K562 (cell line): Measurements from ENCODE around the gene HMBS. TPM values are rescaled to one million over a fixed set of nuclear protein-coding genes. Genes with fewer than 3 reads are reported as not detected.

ENCODE experiments used
- BCOR ChIP-seq: fragments of 450-650 bp; IDR thresholded peaks from 2 replicates; pipeline ENCODE4 v1.6.1; 2016
- BRCA1 ChIP-seq, 2 experiments: fragments of 450-650 bp in 1 of 2; sonication (generic) in 1 of 2; formaldehyde crosslinking in 1 of 2; IDR thresholded peaks; 2 replicates each; pipeline versions ENCODE4 v1.5.0 to v1.6.1; 2017 to 2020; ENCODE audit warnings: mild to moderate bottlenecking in 1 of 2, missing genetic modification reagents in 1 of 2
- FOXP1 ChIP-seq: sonication (generic); formaldehyde crosslinking; IDR thresholded peaks from 2 replicates; pipeline ENCODE4 v1.8.0; 2022; ENCODE audit warnings: mild to moderate bottlenecking, missing genetic modification reagents
- GTF2E2 ChIP-seq: fragments of 200-800 bp; sonication (Bioruptor generic); IDR thresholded peaks from 2 replicates; pipeline ENCODE4 v1.6.1; 2016; ENCODE audit warnings: missing genetic modification characterization, missing compliant biosample characterization
- HCFC1 ChIP-seq: IDR thresholded peaks from 2 replicates; pipeline ENCODE4 v1.6.1; 2012; ENCODE audit warnings: low read depth, low read length, improper control_type of control experiment
- MEF2D ChIP-seq: conservative IDR thresholded peaks from 2 replicates; pipeline ENCODE4 v1.6.1; 2016; ENCODE audit warnings: low read depth, missing genetic modification characterization, missing compliant biosample characterization
- NR0B1 ChIP-seq: fragments of 450-650 bp; IDR thresholded peaks from one replicate; pipeline ENCODE4 v1.6.1; 2018; ENCODE audit warnings: mild to moderate bottlenecking, moderate library complexity; ENCODE audit not compliant: partially characterized antibody
- PML ChIP-seq: IDR thresholded peaks from 2 replicates; pipeline ENCODE4 v1.6.1; 2012; ENCODE audit warnings: low read length, inconsistent platforms
- RB1 ChIP-seq: fragments of 450-650 bp; IDR thresholded peaks from 2 replicates; pipeline ENCODE4 v1.6.1; 2017; ENCODE audit warnings: low read depth, mild to moderate bottlenecking
- SMARCB1 ChIP-seq: IDR thresholded peaks from 2 replicates; pipeline ENCODE4 v1.6.1; 2011; ENCODE audit warnings: improper control_type of control experiment, low read depth; ENCODE audit not compliant: insufficient read length
- YY1 ChIP-seq, 3 experiments: IDR thresholded peaks; 2 replicates each; pipeline ENCODE4 v1.6.1; 2011; ENCODE audit warnings: low read length in 2 of 3, mild to moderate bottlenecking in 2 of 3, moderate library complexity in 2 of 3, borderline replicate concordance in 1 of 3, control low read depth in 1 of 3, low read depth in 1 of 3; ENCODE audit not compliant: insufficient read depth in 3 of 3, insufficient replicate concordance in 2 of 3, control insufficient read depth in 1 of 3, insufficient read length in 1 of 3; ENCODE audit errors: extremely low read depth in 1 of 3
- ZBTB34 ChIP-seq: fragments of 250-450 bp; sonication (Bioruptor Pico); IDR thresholded peaks from 2 replicates; pipeline ENCODE4 v1.8.0; 2021; ENCODE audit warnings: mild to moderate bottlenecking, moderate library complexity
- ZNF133 ChIP-seq: fragments of 250-450 bp; sonication (Bioruptor Pico); IDR thresholded peaks from 2 replicates; pipeline ENCODE4 v1.4.0; 2020; ENCODE audit warnings: mild to moderate bottlenecking
- ZNF174 ChIP-seq: fragments of 250-450 bp; sonication (Bioruptor Pico); IDR thresholded peaks from 2 replicates; pipeline ENCODE4 v1.4.0; 2020; ENCODE audit warnings: mild to moderate bottlenecking
- ZNF274 ChIP-seq: IDR thresholded peaks from 2 replicates; pipeline ENCODE4 v1.6.1; 2011; ENCODE audit warnings: low read depth, mild to moderate bottlenecking, low read length, moderate library complexity, borderline replicate concordance
- ZNF583 ChIP-seq: fragments of 250-450 bp; sonication (Bioruptor Pico); IDR thresholded peaks from 2 replicates; pipeline ENCODE4 v1.4.0; 2020
- polyA plus RNA-seq, 8 experiments: library from polyadenylated mRNA; depleted of rRNA in 4 of 8; stranded (reverse) in 5 of 8; unstranded in 3 of 8; fragments of >200 nt; fragmentation: Nextera tagmentation in 2 of 8; fragmentation: Illumina TruSeq in 1 of 8; extraction: Ambion mirVana in 2 of 8; extraction: Trizol in 1 of 8; gene quantifications; 2 replicates each; pipeline versions ENCODE4 v1.2.1 to v1.2.3, GENCODE V29; 2011 to 2014; ENCODE audit warnings: inconsistent platforms in 1 of 8, missing spikeins in 1 of 8
- total RNA-seq, 7 experiments: library from RNA; depleted of rRNA in 6 of 7; stranded (reverse); fragments of >200 nt in 6 of 7; fragmentation: Illumina TruSeq in 2 of 7; extraction: Trizol in 2 of 7; gene quantifications; 2 replicates each; pipeline versions ENCODE4 v1.2.1 to v1.2.3, GENCODE V29; 2011 to 2021; ENCODE audit warnings: low replicate concordance in 1 of 7
- TF ChIP-seq, protein P1 (sequence below), 2 experiments: fragments of 450-650 bp in 1 of 2; sonication (generic) in 1 of 2; formaldehyde crosslinking; conservative IDR thresholded peaks; 2 replicates each; pipeline versions ENCODE4 v1.4.0 to v1.8.1; 2020 to 2022; ENCODE audit warnings: mild to moderate bottlenecking in 1 of 2, missing genetic modification reagents in 1 of 2
- TF ChIP-seq, protein P2 (sequence below), 2 experiments: fragments of 450-650 bp; IDR thresholded peaks; 2 replicates each; pipeline ENCODE4 v1.6.1; 2018; ENCODE audit warnings: mild to moderate bottlenecking in 2 of 2, low read depth in 1 of 2; ENCODE audit not compliant: partially characterized antibody in 2 of 2
- TF ChIP-seq, protein P3 (sequence below): fragments of 250-450 bp; sonication (Bioruptor Pico); IDR thresholded peaks from 2 replicates; pipeline ENCODE4 v1.8.0; 2021; ENCODE audit warnings: moderate library complexity, mild to moderate bottlenecking, inconsistent platforms

HMBS gene
- total and polyA plus RNA-seq, 9 of the 15 experiments (the other 6 are each of a cell fraction or from before 2014, with no cell fraction given), result 56.9 to 385 (median 286) TPM

DNA sequence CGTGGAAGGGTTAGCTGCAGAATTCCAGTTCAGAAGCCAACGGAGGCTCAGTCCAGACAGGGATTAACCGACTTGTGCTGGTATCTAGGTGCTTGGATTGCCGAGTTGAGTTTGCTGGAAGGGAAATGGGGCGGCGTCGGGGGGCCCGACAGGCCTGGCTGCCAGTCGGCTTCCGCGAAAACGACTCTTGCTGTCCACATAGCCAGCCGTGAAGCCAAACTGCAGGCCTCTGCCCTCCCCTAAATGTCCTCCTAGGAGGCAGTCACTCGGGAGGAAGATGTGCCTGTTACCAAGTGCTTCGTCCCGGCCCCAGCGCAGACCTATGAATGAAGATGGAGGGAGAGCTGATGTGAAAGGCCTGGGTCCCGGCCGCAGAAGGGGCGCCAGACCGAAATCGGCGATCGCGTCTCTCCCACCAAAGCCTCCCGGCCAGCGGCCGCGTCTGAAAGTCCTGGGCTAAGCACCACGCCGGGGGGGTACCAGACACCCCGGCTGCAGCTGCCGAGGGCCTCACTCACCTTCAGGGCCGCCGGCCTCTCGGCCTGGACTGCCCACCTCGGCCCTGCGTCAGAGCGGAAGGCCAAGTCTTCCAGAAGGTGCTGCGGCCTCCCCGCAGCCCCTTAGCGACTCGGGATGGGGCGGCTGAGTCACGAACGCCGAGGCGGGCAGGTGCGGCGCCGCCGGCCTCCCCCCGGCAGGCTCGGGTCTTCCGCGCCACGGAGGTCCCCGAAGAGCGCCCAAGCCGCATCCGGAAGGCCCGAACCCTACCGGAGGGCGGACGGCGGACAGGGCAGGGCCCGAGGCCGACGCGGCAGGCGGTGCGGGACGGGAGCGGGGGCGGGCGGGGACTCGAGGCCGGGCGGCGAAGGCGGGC is 9.5 kb downstream of the HMBS start (continued):
- TF ChIP-seq PML, result no peak; the same call in 1 of the 2 replicates
- TF ChIP-seq YY1 (IDR thresholded peaks at IDR 0.05; ENCODE audit: borderline replicate concordance in 1 of 3, control insufficient read depth in 1 of 3, extremely low read depth in 1 of 3, insufficient read depth in 3 of 3, insufficient read length in 1 of 3, insufficient replicate concordance in 2 of 3, low read depth in 1 of 3, low read length in 2 of 3), result no peak
- TF ChIP-seq ZNF274, result no peak
- TF ChIP-seq BCOR, result no peak
- 0 out of 2 replicates have a peak, but pooled peaks have one; percentile 41 for TF ChIP-seq ZNF174 (CRISPR knock-in tag)
- TF ChIP-seq, protein P1, sequence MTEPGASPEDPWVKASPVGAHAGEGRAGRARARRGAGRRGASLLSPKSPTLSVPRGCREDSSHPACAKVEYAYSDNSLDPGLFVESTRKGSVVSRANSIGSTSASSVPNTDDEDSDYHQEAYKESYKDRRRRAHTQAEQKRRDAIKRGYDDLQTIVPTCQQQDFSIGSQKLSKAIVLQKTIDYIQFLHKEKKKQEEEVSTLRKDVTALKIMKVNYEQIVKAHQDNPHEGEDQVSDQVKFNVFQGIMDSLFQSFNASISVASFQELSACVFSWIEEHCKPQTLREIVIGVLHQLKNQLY (CRISPR knock-in tag; conservative IDR thresholded peaks at IDR 0.05), result 0 out of 4 replicates have a peak, but pooled peaks of 1 of the 2 experiments have one; percentile 32
- TF ChIP-seq, protein P2, sequence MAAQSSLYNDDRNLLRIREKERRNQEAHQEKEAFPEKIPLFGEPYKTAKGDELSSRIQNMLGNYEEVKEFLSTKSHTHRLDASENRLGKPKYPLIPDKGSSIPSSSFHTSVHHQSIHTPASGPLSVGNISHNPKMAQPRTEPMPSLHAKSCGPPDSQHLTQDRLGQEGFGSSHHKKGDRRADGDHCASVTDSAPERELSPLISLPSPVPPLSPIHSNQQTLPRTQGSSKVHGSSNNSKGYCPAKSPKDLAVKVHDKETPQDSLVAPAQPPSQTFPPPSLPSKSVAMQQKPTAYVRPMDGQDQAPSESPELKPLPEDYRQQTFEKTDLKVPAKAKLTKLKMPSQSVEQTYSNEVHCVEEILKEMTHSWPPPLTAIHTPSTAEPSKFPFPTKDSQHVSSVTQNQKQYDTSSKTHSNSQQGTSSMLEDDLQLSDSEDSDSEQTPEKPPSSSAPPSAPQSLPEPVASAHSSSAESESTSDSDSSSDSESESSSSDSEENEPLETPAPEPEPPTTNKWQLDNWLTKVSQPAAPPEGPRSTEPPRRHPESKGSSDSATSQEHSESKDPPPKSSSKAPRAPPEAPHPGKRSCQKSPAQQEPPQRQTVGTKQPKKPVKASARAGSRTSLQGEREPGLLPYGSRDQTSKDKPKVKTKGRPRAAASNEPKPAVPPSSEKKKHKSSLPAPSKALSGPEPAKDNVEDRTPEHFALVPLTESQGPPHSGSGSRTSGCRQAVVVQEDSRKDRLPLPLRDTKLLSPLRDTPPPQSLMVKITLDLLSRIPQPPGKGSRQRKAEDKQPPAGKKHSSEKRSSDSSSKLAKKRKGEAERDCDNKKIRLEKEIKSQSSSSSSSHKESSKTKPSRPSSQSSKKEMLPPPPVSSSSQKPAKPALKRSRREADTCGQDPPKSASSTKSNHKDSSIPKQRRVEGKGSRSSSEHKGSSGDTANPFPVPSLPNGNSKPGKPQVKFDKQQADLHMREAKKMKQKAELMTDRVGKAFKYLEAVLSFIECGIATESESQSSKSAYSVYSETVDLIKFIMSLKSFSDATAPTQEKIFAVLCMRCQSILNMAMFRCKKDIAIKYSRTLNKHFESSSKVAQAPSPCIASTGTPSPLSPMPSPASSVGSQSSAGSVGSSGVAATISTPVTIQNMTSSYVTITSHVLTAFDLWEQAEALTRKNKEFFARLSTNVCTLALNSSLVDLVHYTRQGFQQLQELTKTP (IDR thresholded peaks at IDR 0.05; ENCODE audit: low read depth in 1 of 2, partially characterized antibody in 2 of 2), result peak in 1 of 2 experiments; percentile 40
- no peak for TF ChIP-seq ZNF583 (CRISPR knock-in tag)
- TF ChIP-seq GTF2E2, result no peak
- TF ChIP-seq, protein P3, sequence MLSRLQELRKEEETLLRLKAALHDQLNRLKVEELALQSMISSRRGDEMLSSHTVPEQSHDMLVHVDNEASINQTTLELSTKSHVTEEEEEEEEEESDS, result no peak
- no peak for TF ChIP-seq BRCA1 (IDR thresholded peaks at IDR 0.05)
- TF ChIP-seq BRCA1 (CRISPR knock-in tag; IDR thresholded peaks at IDR 0.05), result no peak
- TF ChIP-seq RB1, result peak; percentile 11; the same call in 1 of the 2 replicates
- TF ChIP-seq MEF2D (tag), result no peak
- no peak for TF ChIP-seq NR0B1
- TF ChIP-seq SMARCB1, result no peak
- TF ChIP-seq FOXP1 (CRISPR knock-in tag), result no peak; the same call in 1 of the 2 replicates
- TF ChIP-seq ZBTB34 (CRISPR knock-in tag), result no peak
- no peak for TF ChIP-seq HCFC1
- no peak for TF ChIP-seq ZNF133 (CRISPR knock-in tag)
